Daoy (cell line): ENCODE measurements around the gene STX5. TPM values are rescaled to one million over a fixed set of nuclear protein-coding genes. Genes with fewer than 3 reads are reported as not detected.
A peak's percentile ranks its signal among the peaks of the same experiment; 100 is the strongest.
"Not testable (repeated sequence)": the region's sequence is repeated elsewhere in the genome, so short reads cannot be mapped to it uniquely, and the experiment has no call there.

Experiments
- DNase-seq: peaks from one replicate; pipeline ENCODE4 v3.0.0-alpha.2; 2015; ENCODE audit warnings: low read depth
- total RNA-seq: library from RNA; depleted of rRNA; stranded (reverse); fragments of >200 nt; shearing (Covaris generic); gene quantifications from 2 replicates; pipeline ENCODE4 v1.2.3, GENCODE V29; 2014; rRNA removed

Gene STX5, protein sequence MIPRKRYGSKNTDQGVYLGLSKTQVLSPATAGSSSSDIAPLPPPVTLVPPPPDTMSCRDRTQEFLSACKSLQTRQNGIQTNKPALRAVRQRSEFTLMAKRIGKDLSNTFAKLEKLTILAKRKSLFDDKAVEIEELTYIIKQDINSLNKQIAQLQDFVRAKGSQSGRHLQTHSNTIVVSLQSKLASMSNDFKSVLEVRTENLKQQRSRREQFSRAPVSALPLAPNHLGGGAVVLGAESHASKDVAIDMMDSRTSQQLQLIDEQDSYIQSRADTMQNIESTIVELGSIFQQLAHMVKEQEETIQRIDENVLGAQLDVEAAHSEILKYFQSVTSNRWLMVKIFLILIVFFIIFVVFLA
- 26.0 and 28.2 TPM in 2 replicates for total RNA-seq

DNA sequence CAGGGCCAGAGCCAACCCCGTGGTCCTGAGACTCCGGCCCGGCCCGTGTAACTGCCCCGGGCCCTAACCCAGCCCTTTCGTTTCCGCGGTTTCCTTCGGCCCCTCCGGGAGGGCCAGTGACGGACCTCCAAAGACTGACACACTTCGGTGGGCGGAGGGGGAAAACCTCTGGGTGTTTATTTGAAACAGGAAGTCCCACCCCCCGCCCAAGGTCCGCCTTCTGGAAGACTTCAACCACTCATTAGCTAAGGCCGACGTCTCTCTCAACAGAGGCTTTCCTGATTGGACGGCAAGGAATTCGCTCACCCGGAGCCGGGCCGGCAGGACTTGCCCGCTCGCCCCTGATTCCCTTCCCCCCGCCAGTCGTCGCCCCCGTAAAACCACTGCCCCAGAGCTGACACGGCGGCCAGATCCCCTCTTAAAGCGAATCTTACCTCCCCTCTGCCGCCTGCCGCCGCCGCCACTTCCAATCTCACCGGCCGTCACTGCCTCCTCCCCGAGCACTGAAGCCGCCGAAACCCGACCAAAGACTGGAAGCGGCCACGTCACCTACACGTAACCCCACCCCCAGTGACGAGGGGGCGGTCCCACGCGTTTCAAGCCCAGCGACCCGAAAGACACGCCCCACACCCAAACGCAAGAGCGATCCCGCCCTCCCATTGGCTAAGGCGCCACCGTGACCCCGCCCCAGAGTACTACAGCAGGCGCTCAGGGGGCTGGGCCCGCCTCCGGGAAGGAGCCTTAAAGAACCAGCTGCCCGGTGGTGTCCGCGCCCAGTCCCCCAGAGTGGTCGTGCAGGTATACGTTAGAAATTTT lies at the start of gene STX5:
Gene STX5 (minus strand): TSS at position 532 of the 816 bp plus-strand sequence. CDS start 808 bp downstream, outside the sequence.
- peak; percentile 99 for DNase-seq

DNA sequence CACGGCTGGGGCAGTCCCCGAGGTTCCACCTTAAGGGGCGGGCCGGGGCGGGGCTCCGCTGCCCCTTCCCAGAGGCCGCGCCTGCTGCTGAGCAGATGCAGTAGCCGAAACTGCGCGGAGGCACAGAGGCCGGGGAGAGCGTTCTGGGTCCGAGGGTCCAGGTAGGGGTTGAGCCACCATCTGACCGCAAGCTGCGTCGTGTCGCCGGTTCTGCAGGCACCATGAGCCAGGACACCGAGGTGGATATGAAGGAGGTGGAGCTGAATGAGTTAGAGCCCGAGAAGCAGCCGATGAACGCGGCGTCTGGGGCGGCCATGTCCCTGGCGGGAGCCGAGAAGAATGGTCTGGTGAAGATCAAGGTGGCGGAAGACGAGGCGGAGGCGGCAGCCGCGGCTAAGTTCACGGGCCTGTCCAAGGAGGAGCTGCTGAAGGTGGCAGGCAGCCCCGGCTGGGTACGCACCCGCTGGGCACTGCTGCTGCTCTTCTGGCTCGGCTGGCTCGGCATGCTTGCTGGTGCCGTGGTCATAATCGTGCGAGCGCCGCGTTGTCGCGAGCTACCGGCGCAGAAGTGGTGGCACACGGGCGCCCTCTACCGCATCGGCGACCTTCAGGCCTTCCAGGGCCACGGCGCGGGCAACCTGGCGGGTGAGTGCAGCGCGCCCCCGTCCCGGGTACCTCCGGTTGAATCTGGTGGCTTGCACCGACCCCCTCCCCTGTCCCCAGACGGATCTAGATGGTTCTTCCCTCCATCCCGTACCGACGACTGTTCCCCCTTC lies 49.1 kb upstream of the STX5 start, which contains the start of gene SLC3A2:
Gene SLC3A2 (plus strand): TSS at position 94 of the 776 bp plus-strand sequence. CDS start 128 bp downstream, at position 222.
- peak; percentile 91 for DNase-seq

DNA sequence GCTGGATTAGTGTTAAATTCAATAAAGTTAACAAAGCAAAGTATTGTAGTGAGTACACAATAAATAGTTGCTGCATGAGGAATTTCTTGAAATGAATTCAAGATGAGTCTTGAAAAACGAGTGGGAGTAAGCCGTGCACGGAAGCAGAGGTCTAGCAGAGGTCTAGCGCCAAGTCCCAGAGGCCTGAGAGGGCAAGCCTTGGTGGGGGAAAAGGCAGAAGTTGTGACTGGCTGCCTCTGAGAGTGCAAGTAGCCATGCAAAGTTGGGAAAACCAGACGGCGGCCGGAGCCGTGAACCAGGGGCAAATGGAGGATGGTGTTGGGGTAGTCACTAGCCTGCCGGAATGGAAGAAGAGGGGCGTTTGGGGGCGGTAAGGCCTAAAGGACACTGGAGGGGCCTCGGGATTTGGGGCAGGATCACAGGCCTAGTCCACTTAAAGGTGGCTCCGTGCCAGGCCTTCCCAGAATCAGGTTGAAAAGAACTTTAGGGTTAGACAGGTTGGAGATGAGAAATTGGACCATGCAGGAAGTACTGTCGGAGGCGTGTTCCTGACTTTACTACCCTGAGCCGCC lies 48.5 kb upstream of the STX5 start:
- DNase-seq: peak; percentile 41

DNA sequence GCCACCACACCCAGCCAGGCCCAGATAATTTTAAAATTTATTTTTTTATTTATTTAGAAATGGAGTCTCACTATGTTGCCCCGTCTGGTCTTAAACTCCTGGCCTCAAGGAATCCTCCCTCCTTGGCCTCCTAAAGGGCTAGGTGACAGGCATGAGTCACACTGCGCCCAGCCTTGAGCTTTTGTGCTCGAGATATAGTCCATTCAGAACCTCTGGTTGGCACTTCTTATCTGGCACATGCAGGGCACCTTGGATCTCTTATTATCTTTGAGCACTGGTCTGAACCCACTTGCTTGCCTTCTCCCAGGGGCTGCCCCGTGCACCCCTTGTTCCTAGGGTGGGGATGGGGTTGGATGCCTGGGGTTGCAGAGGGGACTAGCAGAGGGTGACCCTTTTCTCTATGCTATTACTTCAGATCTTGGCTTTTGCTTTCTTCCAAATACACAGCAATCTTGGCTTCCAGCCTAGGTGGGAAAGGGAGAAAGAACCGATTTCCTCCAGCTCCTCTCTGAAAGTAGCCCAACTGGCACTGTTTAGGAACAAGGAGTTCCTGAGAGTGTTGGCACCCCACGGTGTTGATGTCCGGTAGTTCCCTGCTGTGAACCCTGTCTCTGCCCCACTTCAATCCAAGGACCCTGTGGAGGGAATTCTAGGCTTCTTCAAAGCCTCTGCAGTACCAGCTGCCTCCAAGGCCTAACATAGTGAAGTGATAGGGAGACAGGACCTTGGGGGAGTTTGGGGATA lies 47.6 kb upstream of the STX5 start:
- no peak for DNase-seq

DNA sequence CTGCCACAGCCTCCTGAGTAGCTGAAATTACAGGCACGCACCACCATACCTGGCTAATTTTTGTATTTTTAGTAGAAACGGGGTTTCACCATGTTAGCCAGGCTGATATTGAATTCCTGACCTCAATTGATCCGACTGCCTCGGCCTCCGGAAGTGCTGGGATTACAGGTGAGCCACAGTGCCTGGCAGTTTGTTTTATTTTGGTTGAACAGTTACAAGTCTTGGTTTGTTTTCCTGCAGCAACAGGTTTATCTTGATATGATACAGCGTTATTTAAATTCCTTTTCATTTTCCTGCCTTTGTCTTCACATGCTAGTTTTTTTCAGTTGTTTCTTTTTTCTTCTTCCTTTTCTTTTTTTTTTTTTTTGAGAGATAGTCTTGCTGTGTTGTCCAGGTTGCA lies 44.9 kb upstream of the STX5 start:
- DNase-seq: no peak

DNA sequence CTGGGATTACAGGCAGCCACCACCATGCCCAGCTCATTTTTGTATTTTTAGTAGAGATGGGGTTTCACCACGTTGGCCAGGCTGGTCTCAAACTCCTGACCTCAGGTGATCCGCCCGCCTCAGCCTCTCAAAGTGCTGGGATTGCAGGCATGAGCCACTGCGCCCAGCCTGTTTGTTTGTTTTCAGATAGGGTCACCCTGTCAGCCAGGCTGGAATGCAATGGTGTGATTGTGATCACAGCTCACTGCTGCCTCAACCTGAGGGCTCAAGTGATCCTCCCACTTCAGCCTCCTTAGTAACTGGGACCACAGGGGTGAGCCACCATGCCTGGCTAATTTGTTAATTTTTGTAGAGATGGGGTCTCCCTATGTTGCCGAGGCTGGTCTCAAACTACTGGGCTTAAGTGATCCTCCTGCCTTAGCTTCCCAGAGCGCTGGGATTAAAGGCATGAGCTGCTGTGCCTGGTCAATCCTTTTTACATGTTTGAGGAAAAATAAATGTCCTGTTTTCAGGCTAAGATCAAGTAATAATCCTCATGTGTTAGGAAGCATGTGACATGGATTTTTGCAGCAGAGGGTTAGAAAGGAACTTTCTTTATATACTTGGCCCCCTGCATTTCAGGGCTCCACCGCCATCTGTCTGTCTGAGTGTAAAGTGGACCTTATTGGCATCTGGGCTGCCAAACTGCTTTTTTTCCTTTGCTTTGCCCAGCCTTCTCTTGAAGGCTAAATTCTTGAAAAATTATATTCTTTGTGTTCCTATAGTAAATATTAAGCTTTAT lies 44.0 kb upstream of the STX5 start:
- DNase-seq: no peak

DNA sequence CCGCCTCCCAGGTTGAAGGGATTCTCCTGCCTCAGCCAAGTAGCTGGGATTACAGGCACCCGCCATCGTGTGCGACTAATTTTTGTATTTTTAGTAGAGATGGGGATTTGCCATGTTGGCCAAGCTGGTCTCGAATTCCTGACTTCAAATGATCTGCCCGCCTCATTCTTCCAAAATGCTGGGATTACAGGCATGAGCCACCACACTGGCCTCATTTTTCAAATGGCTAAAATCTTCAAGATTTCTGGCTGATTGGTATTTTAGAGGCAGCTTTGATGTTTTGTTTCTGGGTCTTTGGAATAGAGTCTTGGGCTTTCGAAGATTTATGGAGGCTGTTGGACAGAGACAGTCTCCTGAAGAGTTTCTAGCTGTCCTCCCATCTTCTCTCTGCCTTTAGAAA lies 43.0 kb upstream of the STX5 start:
- DNase-seq: no peak

DNA sequence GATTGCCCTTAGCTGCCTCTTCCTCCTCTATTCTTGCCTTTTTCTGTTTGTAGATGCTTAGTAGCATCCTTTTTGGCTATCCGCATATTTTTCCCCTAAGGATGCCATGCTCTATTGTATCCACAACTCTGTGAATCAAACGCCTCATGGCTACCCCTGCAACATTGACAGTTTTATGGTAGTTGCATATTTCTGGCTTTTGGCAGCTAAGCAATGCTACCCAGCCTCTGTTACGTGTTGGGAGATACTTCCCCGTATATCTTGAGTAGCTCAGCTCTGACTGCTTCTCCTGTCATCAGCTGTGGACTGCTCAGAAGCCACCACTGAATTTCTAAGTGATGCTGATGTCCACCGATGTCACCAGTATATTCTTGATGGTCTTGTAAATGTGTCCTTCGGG lies 33.8 kb upstream of the STX5 start:
- DNase-seq: no peak

DNA sequence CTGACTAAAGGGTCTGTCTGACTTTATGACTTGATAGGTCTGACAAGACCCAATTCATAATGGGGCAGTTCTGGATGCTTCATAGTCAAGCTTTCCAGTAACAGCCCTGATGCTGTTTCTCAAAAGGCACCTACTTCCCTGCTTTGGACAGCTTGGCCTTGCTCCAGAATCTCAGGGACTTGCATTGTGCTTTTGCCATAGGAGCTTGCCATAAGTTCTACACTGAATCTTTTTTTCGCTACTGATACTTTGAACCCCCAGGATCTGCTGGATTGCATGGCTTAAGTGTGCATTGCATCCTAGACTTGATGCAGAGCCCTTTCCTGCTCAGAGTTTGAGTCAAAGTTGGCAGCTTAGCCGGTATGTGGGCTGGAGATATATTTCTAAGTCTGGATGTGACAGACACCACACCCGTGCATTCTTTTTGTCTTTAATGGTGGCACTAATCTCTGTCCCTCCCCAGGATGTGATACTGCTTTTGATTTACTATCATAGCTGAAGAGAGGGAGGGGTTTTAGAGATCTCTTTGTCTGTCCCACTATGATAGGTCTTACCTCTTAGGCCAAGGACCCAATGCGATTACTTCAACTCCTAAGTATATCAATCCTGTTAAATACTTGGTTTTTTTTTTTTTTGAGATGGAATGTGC lies 32.0 kb upstream of the STX5 start:
- DNase-seq: no peak

DNA sequence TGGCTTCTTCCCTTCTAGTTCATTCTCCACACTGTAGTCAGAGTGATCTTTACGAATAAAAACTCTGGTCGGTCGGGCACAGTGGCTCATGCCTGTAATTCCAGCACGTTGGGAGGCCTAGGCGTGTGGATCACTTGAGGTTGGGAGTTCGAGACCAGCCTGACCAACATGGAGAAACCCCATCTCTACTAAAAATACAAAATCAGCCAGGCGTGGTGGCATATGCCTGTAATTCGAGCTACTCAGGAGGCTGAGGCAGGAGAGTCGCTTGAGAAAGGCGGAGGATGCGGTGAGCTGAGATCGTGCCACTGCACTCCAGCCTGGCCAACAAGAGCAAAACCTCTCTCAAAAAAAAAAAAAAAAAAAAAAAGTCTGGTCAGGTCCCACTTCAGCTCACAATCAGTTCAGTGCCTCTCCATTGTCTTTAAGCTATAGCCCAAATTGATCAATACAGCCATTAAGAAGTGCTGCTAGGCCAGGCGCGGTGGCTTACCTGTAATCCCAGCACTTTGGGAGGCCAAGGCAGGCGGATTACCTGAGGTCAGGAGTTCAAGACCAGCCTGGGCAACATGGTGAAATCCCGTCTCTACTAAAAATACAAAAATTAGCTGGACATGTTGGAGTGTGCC lies 29.8 kb upstream of the STX5 start:
- DNase-seq: not testable (repeated sequence)

DNA sequence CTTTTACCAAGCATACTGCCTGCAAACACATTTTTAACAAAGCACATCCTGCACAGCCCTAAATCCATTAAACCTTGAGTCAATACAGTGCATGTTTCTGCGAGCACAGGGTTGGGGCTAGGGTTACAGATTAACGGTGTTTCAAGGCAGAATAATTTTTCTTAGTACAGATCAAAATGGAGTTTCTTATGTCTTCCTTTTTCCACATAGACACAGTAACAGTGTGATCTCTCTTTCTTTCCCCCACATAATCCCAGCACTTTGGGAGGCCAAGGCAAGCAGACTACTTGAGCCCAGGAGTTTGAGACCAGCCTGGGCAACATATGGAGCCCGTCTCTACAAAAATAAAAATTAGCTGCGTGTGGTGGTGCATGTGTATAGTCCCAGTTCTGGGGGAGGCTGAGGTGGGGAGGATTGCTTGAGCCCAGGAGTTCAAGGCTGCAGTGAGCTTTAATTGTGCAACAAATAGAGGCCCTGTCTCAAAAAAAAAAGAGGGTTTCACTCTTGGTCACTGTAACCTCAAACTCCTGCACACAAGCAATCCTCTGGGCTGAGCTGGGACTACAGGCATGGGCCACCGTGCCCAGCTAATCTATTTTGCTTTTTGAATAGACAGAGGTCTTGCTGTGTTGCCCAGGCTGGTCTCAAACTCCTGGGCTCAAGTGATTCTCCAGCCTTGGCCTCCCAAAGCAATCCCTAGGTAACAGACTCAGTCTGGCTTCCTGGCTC lies 29.1 kb upstream of the STX5 start:
- no peak for DNase-seq

DNA sequence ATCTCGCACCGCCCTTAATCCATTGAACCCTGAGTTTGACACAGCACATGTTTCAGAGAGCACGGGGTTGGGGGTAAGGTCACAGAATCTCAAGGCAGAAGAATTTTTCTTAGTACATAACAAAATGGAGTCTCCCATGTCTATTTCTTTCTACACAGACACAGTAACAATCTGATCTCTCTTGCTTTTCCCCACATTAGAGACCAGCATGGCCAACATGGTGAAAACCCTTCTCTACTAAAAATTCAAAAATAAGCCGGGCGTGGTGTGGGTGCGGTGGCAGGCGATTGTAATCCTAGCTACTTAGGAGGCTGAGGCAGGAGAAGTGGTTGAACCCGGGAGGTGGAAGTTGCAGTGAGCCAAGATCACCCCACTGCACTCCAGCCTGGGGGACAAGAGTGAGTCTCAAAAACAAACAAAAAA lies 27.4 kb upstream of the STX5 start:
- DNase-seq: not testable (repeated sequence)

DNA sequence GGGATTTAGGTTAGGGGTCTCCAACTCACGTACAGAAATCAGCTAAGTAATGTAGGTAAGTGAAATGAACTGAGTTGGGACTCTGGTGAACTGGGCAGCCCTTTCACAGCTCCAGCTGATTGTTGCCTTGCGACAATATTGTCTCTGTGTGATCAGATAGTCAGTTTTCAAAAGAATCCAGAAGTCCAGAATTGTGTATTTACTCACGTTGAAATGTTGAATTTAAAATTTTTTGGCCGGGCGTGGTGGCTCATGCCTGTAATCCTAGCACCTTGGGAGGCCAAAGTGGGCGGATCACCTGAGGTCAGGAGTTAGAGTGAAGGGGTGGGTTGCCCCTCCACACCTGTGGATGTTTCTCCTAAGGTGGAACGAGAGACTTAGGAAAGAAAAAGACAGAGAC lies 26.4 kb upstream of the STX5 start:
- no peak for DNase-seq

DNA sequence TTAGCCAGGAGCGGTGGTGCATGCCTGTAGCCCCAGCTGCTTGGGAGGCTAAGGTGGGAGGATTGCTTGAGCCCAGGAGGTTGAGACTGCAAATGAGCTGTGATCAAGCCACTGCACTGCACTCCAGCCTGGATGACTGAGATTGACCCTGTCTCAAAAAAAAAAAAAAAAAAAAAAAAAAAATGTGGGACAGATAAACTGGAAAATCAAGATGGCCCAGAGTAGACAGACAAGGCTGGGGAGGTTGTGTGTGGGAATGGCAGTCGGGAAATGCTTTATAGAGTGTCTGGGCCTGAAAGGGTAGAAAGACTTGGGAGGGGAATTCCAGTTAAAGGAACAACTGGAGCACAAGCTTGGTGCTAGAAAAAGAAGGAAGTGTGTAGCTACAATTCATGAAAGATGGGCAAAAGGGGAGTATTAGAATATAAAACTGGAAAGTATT lies 25.7 kb upstream of the STX5 start:
- DNase-seq: no peak

DNA sequence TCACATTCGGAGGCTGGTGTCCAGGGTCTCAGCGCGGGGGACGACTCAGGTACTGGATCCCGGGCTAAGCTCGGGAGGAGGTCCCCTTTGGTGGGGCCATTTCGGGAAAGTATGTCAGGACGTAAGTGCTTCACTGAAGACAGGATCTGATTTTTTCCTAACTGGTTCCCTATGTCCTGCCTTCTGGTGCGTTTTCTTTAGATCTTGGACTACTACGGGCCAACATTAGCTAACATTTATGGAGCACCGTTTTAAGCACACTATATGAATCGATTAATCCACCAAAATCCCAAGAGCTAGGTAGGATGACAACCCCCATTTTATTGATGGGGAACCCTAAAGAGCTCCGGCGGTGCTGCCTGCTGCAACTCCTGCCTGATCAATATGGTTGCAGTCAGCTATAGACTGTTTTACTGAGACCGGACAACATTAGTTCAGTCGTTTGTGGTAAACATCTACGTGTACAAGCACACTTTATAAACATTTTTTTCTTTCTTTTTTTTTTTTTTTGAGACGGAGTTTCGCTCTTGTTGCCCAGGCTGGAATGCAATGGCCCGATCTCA lies 24.6 kb upstream of the STX5 start:
- DNase-seq: no peak

DNA sequence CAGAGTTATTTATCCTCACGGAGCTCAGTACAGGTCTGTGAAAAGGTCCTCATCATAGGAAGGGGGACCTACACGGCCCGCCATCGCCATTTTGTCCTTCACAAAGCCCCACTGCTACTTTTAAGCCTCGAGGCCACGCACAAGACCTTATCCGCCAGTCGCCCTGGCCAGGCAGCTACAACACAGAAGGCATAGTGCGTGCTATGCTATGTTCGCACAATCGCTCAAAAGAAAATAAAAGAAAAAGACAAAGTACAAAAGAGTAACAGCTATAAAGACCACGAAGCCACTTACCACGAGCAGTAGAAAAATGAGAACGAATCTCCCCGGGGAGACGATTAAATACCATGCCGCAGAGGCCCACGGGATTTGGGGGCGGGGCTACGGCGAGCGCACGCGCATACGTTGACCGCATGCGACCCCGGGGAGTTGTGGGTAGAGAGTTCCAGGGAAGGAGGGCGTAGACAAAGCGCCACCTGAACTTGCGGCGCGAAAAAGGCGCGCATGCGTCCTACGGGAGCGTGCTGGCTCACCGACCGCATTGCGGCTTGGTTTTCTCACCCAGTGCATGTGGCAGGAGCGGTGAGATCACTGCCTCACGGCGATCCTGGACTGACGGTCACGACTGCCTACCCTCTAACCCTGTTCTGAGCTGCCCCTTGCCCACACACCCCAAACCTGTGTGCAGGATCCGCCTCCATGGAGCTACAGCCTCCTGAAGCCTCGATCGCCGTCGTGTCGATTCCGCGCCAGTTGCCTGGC lies 23.9 kb upstream of the STX5 start:
- DNase-seq: peak; percentile 100
